ENCODE results near the gene NRXN3. TPM values are rescaled to one million over a fixed set of nuclear protein-coding genes. Genes with fewer than 3 reads are reported as not detected.
A peak's percentile ranks its signal among the peaks of the same experiment; 100 is the strongest.

Gene NRXN3
- total and polyA plus RNA-seq, 2 of the 13 experiments (the other 11 are each of a cell fraction or from before 2014, with no cell fraction given): 0.03 TPM; not detected in 1

GRCh38 chr14:78593949-78594348 lies 423.8 kb downstream of the NRXN3 start:
- Histone ChIP-seq H3K27me3 (ENCODE audit: control insufficient read depth in 1 of 2, insufficient read depth in 2 of 2, low read length in 2 of 2) (no peaks in the 10 kb centered on the region), H3K4me1 (ENCODE audit: insufficient read depth, low read length) (no peaks in the 10 kb centered on the region), H3K9ac (ENCODE audit: insufficient read depth, low read depth, low read length) (no peak overlapping the region), H2AFZ (ENCODE audit: low read length) (no peak overlapping the region), H3K4me2 (ENCODE audit: low read depth, low read length) (no peak overlapping the region), H4K20me1 (ENCODE audit: insufficient read depth, low read length) (no peaks in the 10 kb centered on the region), H3K79me2 (ENCODE audit: insufficient read depth, low read length) (no peaks in the 10 kb centered on the region), H3K36me3 (replicated peaks in 1 of 2; ENCODE audit: control insufficient read depth in 1 of 2, insufficient read depth in 2 of 2, low read length in 2 of 2) (no peaks in the 10 kb centered on the region), H3K4me3 (replicated peaks in 1 of 3; ENCODE audit: insufficient read depth in 1 of 3, low read depth in 2 of 3, low read length in 3 of 3) (no peak overlapping the region), H3K9me3 (ENCODE audit: low read length) (no peaks in the 10 kb centered on the region), H3K27ac (ENCODE audit: extremely low read length, insufficient read depth, low read length) (no peak overlapping the region)
- ChIA-PET POLR2A (no interaction called here), CTCF (ENCODE audit: low intra/inter-chr PET ratio, low total read pairs) (no interaction called here)
- intact Hi-C loops (cut with micrococcal nuclease; ENCODE audit: unreplicated experiment) (loop anchor here (10.0 kb wide), 2 partner anchors 569 to 729 kb away; no protein-coding TSS in a partner anchor), in situ Hi-C loops (cut with HindIII; ENCODE audit: extremely low pct_ligation_motif_present, low pct_unique_long_range_greater_than_20kb) (loop anchor here (10.0 to 25.0 kb wide), 2 partner anchors 569 to 732 kb away; no protein-coding TSS in a partner anchor)
- TF ChIP-seq, protein P1, sequence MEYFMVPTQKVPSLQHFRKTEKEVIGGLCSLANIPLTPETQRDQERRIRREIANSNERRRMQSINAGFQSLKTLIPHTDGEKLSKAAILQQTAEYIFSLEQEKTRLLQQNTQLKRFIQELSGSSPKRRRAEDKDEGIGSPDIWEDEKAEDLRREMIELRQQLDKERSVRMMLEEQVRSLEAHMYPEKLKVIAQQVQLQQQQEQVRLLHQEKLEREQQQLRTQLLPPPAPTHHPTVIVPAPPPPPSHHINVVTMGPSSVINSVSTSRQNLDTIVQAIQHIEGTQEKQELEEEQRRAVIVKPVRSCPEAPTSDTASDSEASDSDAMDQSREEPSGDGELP (IDR thresholded peaks at IDR 0.05; ENCODE audit: borderline replicate concordance, low read depth): no peak
- no peak for ATAC-seq
- BruUV-seq (replicated peaks): no TSS peak
- no peak for FAIRE-seq
- WGBS (ENCODE audit: low lambda C conversion rate): 17% methylated on average over 1 of the region's 11 CpGs
- no peak for DNase-seq (ENCODE audit: low spot score)

- no peak for TF ChIP-seq HOXA3 (CRISPR knock-in tag; IDR thresholded peaks at IDR 0.05)
- peak; percentile 37 for TF ChIP-seq CTCF (CRISPR knock-in tag; IDR thresholded peaks at IDR 0.05)
- TF ChIP-seq ZNF354B (CRISPR knock-in tag; IDR thresholded peaks at IDR 0.05): no peak
- Histone ChIP-seq H3K4me2 (ENCODE audit: low read depth, low read length) (no peak overlapping the region), H3K4me1 (ENCODE audit: insufficient read depth, low read length) (no peaks in the 10 kb centered on the region), H3K4me3 (replicated peaks in 1 of 3; ENCODE audit: insufficient read depth in 1 of 3, low read depth in 2 of 3, low read length in 3 of 3) (no peak overlapping the region), H3K27me3 (ENCODE audit: control insufficient read depth in 1 of 2, insufficient read depth in 2 of 2, low read length in 2 of 2) (no peaks in the 10 kb centered on the region), H4K20me1 (ENCODE audit: insufficient read depth, low read length) (no peaks in the 10 kb centered on the region), H2AFZ (ENCODE audit: low read length) (no peak overlapping the region), H3K79me2 (ENCODE audit: insufficient read depth, low read length) (no peaks in the 10 kb centered on the region), H3K27ac (ENCODE audit: extremely low read length, insufficient read depth, low read length) (no peak overlapping the region), H3K9me3 (ENCODE audit: low read length) (no peaks in the 10 kb centered on the region), H3K36me3 (replicated peaks in 1 of 2; ENCODE audit: control insufficient read depth in 1 of 2, insufficient read depth in 2 of 2, low read length in 2 of 2) (no peaks in the 10 kb centered on the region), H3K9ac (ENCODE audit: insufficient read depth, low read depth, low read length) (no peak overlapping the region)
- intact Hi-C loops (cut with micrococcal nuclease; ENCODE audit: unreplicated experiment) (loop anchor here (10.0 kb wide), 2 partner anchors 571 to 731 kb away; no protein-coding TSS in a partner anchor), in situ Hi-C loops (cut with HindIII; ENCODE audit: extremely low pct_ligation_motif_present, low pct_unique_long_range_greater_than_20kb) (loop anchor here (10.0 to 25.0 kb wide), 2 partner anchors 571 to 733 kb away; no protein-coding TSS in a partner anchor)
- DNase-seq (ENCODE audit: low spot score): no peak
- POLR2A ChIA-PET: no interaction called here
- ATAC-seq: peak; percentile 64
- 26% methylated on average over 4 of the region's 7 CpGs for WGBS (ENCODE audit: low lambda C conversion rate)
- BruUV-seq (replicated peaks): no TSS peak
- CTCF ChIA-PET (ENCODE audit: low intra/inter-chr PET ratio, low total read pairs): no interaction called here
- FAIRE-seq: peak; percentile 72
Measured at GRCh38 chr14:78595797-78596196, 425.6 kb downstream of the NRXN3 start.

Measured in HepG2 (cell line).